Esophagus squamous epithelium (tissue), 4 donors: ENCODE data around the gene NOSIP.

Experiments
- POLR2A ChIP-seq, 4 donors: fragments of 450-650 bp; IDR thresholded peaks; one replicate each; pipeline ENCODE4 v1.6.1; 2017; ENCODE audit warnings: antibody characterized with exemption in 4 of 4, mild to moderate bottlenecking in 4 of 4, moderate library complexity in 3 of 4
- TF ChIP-seq, protein P1 (sequence below), 6 experiments: fragments of 450-650 bp in 4 of 6; fragments of 200-600 bp in 2 of 6; sonication (generic) in 2 of 6; IDR thresholded peaks; one replicate each; pipeline ENCODE4 v1.5.1; 2016 to 2019; ENCODE audit warnings: antibody characterized with exemption in 6 of 6, mild to moderate bottlenecking in 4 of 6, moderate library complexity in 4 of 6

DNA sequence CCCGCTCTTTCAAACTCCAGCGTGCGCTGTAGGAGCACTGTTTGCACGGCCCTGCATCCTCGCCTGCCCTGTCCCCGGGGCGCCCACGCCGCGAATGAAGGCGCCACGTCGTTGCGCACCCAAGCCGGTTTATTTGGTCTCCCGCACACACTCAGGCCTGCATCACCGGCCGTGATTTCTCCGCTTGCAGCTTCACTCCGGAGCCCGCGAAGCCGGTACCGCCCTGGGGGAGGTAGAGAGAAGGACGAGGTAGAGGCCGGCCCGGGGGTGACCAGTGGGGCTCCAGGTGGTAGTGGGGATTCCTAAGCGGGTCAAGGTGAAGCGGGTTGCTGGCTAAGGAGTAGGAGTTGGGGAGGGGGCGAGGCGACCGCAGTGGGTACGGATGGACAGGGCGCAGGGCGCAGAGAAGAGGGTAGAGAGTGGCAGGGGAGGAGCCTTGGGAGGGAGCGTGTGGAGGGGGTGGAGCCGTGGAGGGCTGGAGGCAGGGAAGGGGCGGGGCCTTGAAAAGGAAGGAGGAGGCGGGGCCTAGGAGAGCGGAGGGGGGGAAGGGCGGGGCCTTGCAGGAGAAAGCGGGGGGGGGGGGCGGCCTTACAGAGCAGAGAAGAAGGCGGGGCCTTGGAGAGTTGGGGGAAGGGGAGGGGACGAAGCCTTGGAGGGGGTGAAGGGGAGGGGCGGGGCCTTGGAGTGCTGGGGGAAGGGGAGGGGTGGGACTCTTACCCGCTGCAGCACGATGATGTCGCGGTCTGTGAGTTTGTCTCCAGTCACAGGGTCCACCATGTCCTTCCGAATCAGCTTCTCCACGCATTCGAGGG lies 24.6 kb downstream of the NOSIP start:
- no peak for TF ChIP-seq POLR2A (IDR thresholded peaks at IDR 0.05)
- TF ChIP-seq, protein P1, sequence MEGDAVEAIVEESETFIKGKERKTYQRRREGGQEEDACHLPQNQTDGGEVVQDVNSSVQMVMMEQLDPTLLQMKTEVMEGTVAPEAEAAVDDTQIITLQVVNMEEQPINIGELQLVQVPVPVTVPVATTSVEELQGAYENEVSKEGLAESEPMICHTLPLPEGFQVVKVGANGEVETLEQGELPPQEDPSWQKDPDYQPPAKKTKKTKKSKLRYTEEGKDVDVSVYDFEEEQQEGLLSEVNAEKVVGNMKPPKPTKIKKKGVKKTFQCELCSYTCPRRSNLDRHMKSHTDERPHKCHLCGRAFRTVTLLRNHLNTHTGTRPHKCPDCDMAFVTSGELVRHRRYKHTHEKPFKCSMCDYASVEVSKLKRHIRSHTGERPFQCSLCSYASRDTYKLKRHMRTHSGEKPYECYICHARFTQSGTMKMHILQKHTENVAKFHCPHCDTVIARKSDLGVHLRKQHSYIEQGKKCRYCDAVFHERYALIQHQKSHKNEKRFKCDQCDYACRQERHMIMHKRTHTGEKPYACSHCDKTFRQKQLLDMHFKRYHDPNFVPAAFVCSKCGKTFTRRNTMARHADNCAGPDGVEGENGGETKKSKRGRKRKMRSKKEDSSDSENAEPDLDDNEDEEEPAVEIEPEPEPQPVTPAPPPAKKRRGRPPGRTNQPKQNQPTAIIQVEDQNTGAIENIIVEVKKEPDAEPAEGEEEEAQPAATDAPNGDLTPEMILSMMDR (IDR thresholded peaks at IDR 0.05): no peak
